ENCODE results near the gene TMEM147. TPM values are rescaled to one million over a fixed set of nuclear protein-coding genes. Genes with fewer than 3 reads are reported as not detected.

TMEM147 gene
- total and polyA plus RNA-seq, 5 experiments from 2014 or later: 31.1 to 159 (median 151) TPM

GRCh38 chr19:35540356-35540927, 5.0 kb upstream of the TMEM147 start:
- POLR2A ChIA-PET: no interaction called here
- Mint-ChIP-seq H3K4me3 (peak overlapping the region in 1 of 10 donors; percentile 33), H3K9me3 (no peaks in the 10 kb centered on the region), H3K36me3 (peaks cover 0 to 2% (median 0%) of the 10 kb centered on the region in 3 donors), H3K27me3 (no peaks in the 10 kb centered on the region), H3K4me1 (peaks cover 9 to 26% (median 18%) of the 10 kb centered on the region in 4 donors), H3K27ac (peak overlapping the region in 6 of 10 donors; percentile 2 to 71 (median 29))
- ATAC-seq: no peak
- no peak for DNase-seq

DNA sequence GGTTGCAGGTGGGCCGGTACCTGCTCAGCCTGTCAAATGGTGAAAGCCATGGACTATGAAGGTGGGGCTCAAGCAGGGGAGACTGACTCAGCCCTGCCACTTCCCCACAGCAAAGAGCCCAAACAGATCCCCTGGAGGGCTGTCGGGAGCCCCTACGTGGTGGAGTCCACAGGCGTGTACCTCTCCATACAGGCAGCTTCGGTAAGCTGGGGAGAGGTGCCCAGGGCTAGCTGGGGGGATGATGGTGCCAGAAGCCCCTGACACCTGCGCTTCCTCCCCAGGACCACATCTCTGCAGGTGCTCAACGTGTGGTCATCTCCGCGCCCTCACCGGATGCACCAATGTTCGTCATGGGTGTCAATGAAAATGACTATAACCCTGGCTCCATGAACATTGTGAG, 3.2 kb upstream of the TMEM147 start:
- Mint-ChIP-seq H3K36me3 (peaks cover 0 to 3% (median 0%) of the 10 kb centered on the region in 3 donors), H3K27ac (peak overlapping the region in 3 of 10 donors; percentile 34 to 74 (median 59)), H3K4me3 (no peak overlapping the region), H3K4me1 (peaks cover 14 to 38% (median 27%) of the 10 kb centered on the region in 4 donors), H3K9me3 (no peaks in the 10 kb centered on the region), H3K27me3 (no peaks in the 10 kb centered on the region)
- DNase-seq: no peak
- POLR2A ChIA-PET: no interaction called here
- no peak for ATAC-seq

DNA sequence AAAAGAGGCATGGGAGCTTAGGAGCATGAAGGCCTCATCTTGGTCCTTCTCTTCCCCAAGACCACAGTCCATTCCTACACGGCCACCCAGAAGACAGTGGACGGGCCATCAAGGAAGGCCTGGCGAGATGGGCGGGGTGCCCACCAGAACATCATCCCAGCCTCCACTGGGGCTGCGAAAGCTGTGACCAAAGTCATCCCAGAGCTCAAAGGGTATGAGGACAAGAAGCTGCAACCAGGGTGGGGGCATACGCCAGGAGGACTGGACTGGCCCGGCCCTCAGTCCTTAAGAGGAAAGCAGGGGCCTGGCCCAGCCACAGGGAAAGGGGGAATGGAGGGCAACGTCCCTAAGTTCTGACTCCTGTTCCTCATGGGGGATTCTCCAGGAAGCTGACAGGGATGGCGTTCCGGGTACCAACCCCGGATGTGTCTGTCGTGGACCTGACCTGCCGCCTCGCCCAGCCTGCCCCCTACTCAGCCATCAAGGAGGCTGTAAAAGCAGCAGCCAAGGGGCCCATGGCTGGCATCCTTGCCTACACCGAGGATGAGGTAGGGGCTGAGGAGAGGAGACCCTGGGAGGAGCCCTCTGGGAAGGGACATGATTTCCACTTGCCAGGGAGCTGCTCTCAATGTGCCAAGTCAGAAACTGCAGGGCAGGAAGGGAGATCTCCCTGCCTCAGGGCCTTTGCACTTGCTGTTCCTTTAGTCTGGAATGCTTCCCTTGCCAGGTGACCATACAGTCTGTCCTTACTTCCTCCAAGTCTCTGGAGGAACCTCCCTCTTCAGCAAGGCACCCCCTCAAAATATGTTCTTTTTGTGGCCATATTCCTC, 1.9 kb upstream of the TMEM147 start:
- Mint-ChIP-seq H3K27ac (peak overlapping the region in 5 of 10 donors; percentile 16 to 97 (median 86)), H3K36me3 (peaks cover 0 to 8% (median 0%) of the 10 kb centered on the region in 3 donors), H3K4me1 (peaks cover 15 to 43% (median 29%) of the 10 kb centered on the region in 4 donors), H3K9me3 (no peaks in the 10 kb centered on the region), H3K4me3 (peak overlapping the region in 5 of 10 donors; percentile 12 to 93 (median 26)), H3K27me3 (no peaks in the 10 kb centered on the region)
- POLR2A ChIA-PET: no interaction called here
- no peak for ATAC-seq
- DNase-seq: no peak

GRCh38 chr19:35544110-35544802, 1.2 kb upstream of the TMEM147 start:
- POLR2A ChIA-PET: no interaction called here
- DNase-seq: no peak
- ATAC-seq: no peak
- Mint-ChIP-seq H3K27ac (peak overlapping the region in 9 of 10 donors; percentile 83 to 97 (median 94)), H3K4me1 (peaks cover 23 to 49% (median 35%) of the 10 kb centered on the region in 4 donors), H3K27me3 (no peaks in the 10 kb centered on the region), H3K9me3 (no peaks in the 10 kb centered on the region), H3K4me3 (peak overlapping the region; percentile 76 to 93 (median 90)), H3K36me3 (peaks cover 0 to 10% (median 0%) of the 10 kb centered on the region in 3 donors)

- Mint-ChIP-seq H3K4me1 (peaks cover 20 to 45% (median 34%) of the 10 kb centered on the region in 4 donors), H3K9me3 (no peaks in the 10 kb centered on the region)
Observed at GRCh38 chr19:35545855-35546381, 492 bp downstream of the TMEM147 start.

DNA sequence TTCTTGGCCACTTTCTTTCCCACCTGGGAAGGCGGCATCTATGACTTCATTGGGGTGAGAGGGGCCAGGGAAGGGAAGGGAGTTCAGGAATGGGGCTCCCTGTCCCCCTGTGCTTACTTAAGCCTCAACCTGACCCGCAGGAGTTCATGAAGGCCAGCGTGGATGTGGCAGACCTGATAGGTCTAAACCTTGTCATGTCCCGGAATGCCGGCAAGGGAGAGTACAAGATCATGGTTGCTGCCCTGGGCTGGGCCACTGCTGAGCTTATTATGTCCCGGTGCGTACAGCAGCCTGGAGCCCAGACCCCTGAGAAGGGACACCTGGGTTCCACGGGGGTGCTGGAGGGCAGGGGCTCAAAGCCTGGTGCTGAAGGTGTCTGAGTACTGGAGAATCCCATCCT, 1.1 kb downstream of the TMEM147 start:
- POLR2A ChIA-PET: no interaction called here
- Mint-ChIP-seq H3K4me1 (peaks cover 20 to 45% (median 34%) of the 10 kb centered on the region in 4 donors), H3K27me3 (no peaks in the 10 kb centered on the region), H3K4me3 (peak overlapping the region; percentile 76 to 92 (median 90)), H3K36me3 (peaks cover 0 to 8% (median 0%) of the 10 kb centered on the region in 3 donors), H3K9me3 (no peaks in the 10 kb centered on the region), H3K27ac (peak overlapping the region; percentile 63 to 94 (median 87))
- ATAC-seq (no peak), DNase-seq (no peak)

More at GRCh38 chr19:35545855-35546381, 492 bp downstream of the TMEM147 start:
- no peaks in the 10 kb centered on the region for H3K27me3 Mint-ChIP-seq
- H3K27ac Mint-ChIP-seq: peak overlapping the region; percentile 66 to 94 (median 87)
- H3K36me3 Mint-ChIP-seq: peaks cover 0 to 10% (median 0%) of the 10 kb centered on the region in 3 donors
- ATAC-seq: peak; percentile 54 to 60
- peak overlapping the region; percentile 76 to 92 (median 90) for H3K4me3 Mint-ChIP-seq
- DNase-seq: peak in 9 of 10 donors; percentile 18 to 53 (median 35)
- POLR2A ChIA-PET: no interaction called here

GRCh38 chr19:35549174-35549788, 3.9 kb downstream of the TMEM147 start:
- H3K27ac Mint-ChIP-seq: peak overlapping the region in 6 of 10 donors; percentile 2 to 75 (median 34)
- no peaks in the 10 kb centered on the region for H3K9me3 Mint-ChIP-seq
- ATAC-seq (no peak), DNase-seq (peak; percentile 31 to 75 (median 56))
- H3K36me3 Mint-ChIP-seq: peaks cover 0 to 8% (median 0%) of the 10 kb centered on the region in 3 donors
- POLR2A ChIA-PET: no interaction called here
- H3K4me3 Mint-ChIP-seq: peak overlapping the region in 5 of 10 donors; percentile 23 to 66 (median 48)
- H3K4me1 Mint-ChIP-seq: peaks cover 20 to 35% (median 32%) of the 10 kb centered on the region in 4 donors
- H3K27me3 Mint-ChIP-seq: peaks cover 0 to under 1% (median 0%) of the 10 kb centered on the region in 5 donors

DNA sequence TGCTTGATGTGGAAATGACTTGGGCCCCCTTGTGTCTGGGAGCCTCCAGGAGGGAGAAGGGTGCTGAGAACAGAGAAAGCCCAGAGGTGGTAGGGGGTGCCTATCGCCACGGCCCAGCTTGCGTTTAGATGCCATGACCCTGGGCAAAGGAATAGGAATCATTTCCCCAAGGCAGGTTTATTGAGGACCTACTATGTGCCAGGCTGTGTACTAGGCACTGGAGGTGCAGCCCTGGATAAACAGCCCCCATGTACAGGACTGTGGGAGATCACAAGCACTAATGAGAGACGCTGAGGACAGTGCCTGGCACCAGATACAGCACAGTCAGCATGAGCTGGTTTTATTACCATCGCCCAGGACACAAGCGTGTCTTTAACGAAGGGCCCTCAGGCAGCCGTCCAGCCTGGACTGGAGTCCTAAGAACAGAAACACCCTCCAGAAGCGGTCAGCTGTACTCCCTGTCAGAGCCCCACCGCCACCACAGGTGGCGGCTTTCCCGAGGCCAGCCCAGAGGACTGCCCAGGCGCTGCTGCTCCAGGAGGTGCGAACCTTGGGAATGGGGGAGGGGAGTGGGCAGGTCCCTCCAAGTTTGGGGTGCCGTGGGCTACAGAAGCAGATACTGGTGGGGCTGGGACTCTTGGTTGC, 4.6 kb downstream of the TMEM147 start:
- POLR2A ChIA-PET: interaction anchor here (0.6 kb wide), 1 partner anchor 33 kb away, joined by 4 read pairs; no protein-coding TSS in a partner anchor
- Mint-ChIP-seq H3K4me1 (peaks cover 17 to 28% (median 25%) of the 10 kb centered on the region in 4 donors), H3K36me3 (peaks cover 0 to 8% (median 0%) of the 10 kb centered on the region in 3 donors), H3K27me3 (peaks cover 0 to 1% (median 0%) of the 10 kb centered on the region in 5 donors), H3K9me3 (no peaks in the 10 kb centered on the region), H3K4me3 (no peak overlapping the region), H3K27ac (peak overlapping the region in 1 of 10 donors; percentile 22)
- ATAC-seq: no peak
- DNase-seq: peak in 1 of 10 donors; percentile 43

- peaks cover 0 to 8% (median 0%) of the 10 kb centered on the region in 3 donors for H3K36me3 Mint-ChIP-seq
- no peak for ATAC-seq
- peak in 1 of 10 donors; percentile 41 for DNase-seq
- H3K27ac Mint-ChIP-seq: no peak overlapping the region
- no peaks in the 10 kb centered on the region for H3K9me3 Mint-ChIP-seq
- peaks cover 0 to 5% (median 0%) of the 10 kb centered on the region in 5 donors for H3K27me3 Mint-ChIP-seq
- H3K4me3 Mint-ChIP-seq: no peak overlapping the region
- peaks cover 16 to 25% (median 22%) of the 10 kb centered on the region in 4 donors for H3K4me1 Mint-ChIP-seq
- POLR2A ChIA-PET: no interaction called here
Observed at GRCh38 chr19:35551091-35551810, 5.8 kb downstream of the TMEM147 start.

- ATAC-seq (no peak), DNase-seq (peak in 1 of 10 donors; percentile 42)
- peaks cover 0 to 5% (median 0%) of the 10 kb centered on the region in 3 donors for H3K36me3 Mint-ChIP-seq
- POLR2A ChIA-PET: no interaction called here
- H3K4me1 Mint-ChIP-seq: peaks cover 12 to 22% (median 15%) of the 10 kb centered on the region in 4 donors
- H3K9me3 Mint-ChIP-seq: no peaks in the 10 kb centered on the region
- peaks cover 0 to 11% (median 3%) of the 10 kb centered on the region in 5 donors for H3K27me3 Mint-ChIP-seq
- no peak overlapping the region for H3K4me3 Mint-ChIP-seq
- peak overlapping the region in 1 of 10 donors; percentile 78 for H3K27ac Mint-ChIP-seq
Observed at GRCh38 chr19:35552534-35553384, 7.3 kb downstream of the TMEM147 start.
